Liver (tissue), 9 donors: ENCODE data around the gene BET1. TPM values are rescaled to one million over a fixed set of nuclear protein-coding genes. Genes with fewer than 3 reads are reported as not detected.

Experiments
- DNase-seq: peaks from one replicate; pipeline ENCODE4 v3.0.0-alpha.2; 2017; ENCODE audit warnings: low spot score
- H3K27ac ChIP-seq, 2 donors: one replicate each; pipeline ENCODE4 v1.7.0; 2013; ENCODE audit warnings: inconsistent platforms in 2 of 2, low read length in 2 of 2, control low read depth in 1 of 2, low read depth in 1 of 2, mild to moderate bottlenecking in 1 of 2
- H3K27me3 ChIP-seq, 4 donors: one replicate each; pipeline versions ENCODE4 v1.6.1 to v1.7.0; 2013; ENCODE audit warnings: low read length in 3 of 4, inconsistent platforms in 1 of 4, mild to moderate bottlenecking in 1 of 4, moderate library complexity in 1 of 4; ENCODE audit not compliant: control insufficient read depth in 4 of 4, insufficient read depth in 4 of 4
- H3K36me3 ChIP-seq, 4 donors: one replicate each; pipeline versions ENCODE4 v1.6.1 to v1.7.0; 2013; ENCODE audit warnings: low read length in 3 of 4, mild to moderate bottlenecking in 3 of 4, low read depth in 1 of 4, moderate library complexity in 1 of 4; ENCODE audit not compliant: control insufficient read depth in 4 of 4, insufficient read depth in 3 of 4
- H3K4me1 ChIP-seq, 4 donors: one replicate each; pipeline versions ENCODE4 v1.6.1 to v1.7.0; 2013; ENCODE audit warnings: low read length in 3 of 4, mild to moderate bottlenecking in 3 of 4, moderate library complexity in 1 of 4; ENCODE audit not compliant: control insufficient read depth in 4 of 4, insufficient read depth in 4 of 4
- H3K4me3 ChIP-seq, 3 donors: one replicate each; pipeline versions ENCODE4 v1.6.1 to v1.7.0; 2013; ENCODE audit warnings: low read length in 3 of 3, control low read depth in 1 of 3, low read depth in 1 of 3, mild to moderate bottlenecking in 1 of 3
- H3K9ac ChIP-seq, 2 donors: one replicate each; pipeline ENCODE4 v1.7.0; 2013; ENCODE audit warnings: low read length in 2 of 2, mild to moderate bottlenecking in 2 of 2, moderate library complexity in 2 of 2, control low read depth in 1 of 2, low read depth in 1 of 2
- H3K9me3 ChIP-seq, 4 donors: one replicate each; pipeline versions ENCODE4 v1.6.1 to v1.7.0; 2013; ENCODE audit warnings: low read length in 3 of 4; ENCODE audit not compliant: control insufficient read depth in 4 of 4
- ATF3 ChIP-seq: IDR thresholded peaks from 2 replicates; pipeline ENCODE4 v1.6.1; 2016; ENCODE audit warnings: antibody characterized with exemption
- CTCF ChIP-seq: fragments of 150-350 bp; IDR thresholded peaks from 2 replicates; pipeline ENCODE4 v1.5.1; 2017; ENCODE audit warnings: improper control_type of control experiment, low read depth, low read length; ENCODE audit not compliant: missing input control
- EGR1 ChIP-seq, 2 donors: IDR thresholded peaks; 2 replicates each; pipeline ENCODE4 v1.6.1; 2016 to 2018; ENCODE audit warnings: antibody characterized with exemption in 2 of 2, low read depth in 2 of 2
- FOXA1 ChIP-seq: IDR thresholded peaks from 2 replicates; pipeline ENCODE4 v1.6.1; 2016; ENCODE audit warnings: antibody characterized with exemption
- FOXA2 ChIP-seq: IDR thresholded peaks from 2 replicates; pipeline ENCODE4 v1.6.1; 2016; ENCODE audit warnings: antibody characterized with exemption
- GABPA ChIP-seq, 2 donors: IDR thresholded peaks in 1 of 2; conservative IDR thresholded peaks in 1 of 2; 2 replicates each; pipeline ENCODE4 v1.6.1; 2016; ENCODE audit warnings: antibody characterized with exemption in 2 of 2, mild to moderate bottlenecking in 1 of 2, moderate library complexity in 1 of 2
- HNF4A ChIP-seq, 2 donors: conservative IDR thresholded peaks; 2 replicates each; pipeline ENCODE4 v1.6.1; 2016; ENCODE audit warnings: antibody characterized with exemption in 2 of 2, mild to moderate bottlenecking in 2 of 2
- HNF4G ChIP-seq: IDR thresholded peaks from 2 replicates; pipeline ENCODE4 v1.6.1; 2016; ENCODE audit warnings: antibody characterized with exemption
- JUND ChIP-seq, 2 donors: IDR thresholded peaks; 2 replicates each; pipeline ENCODE4 v1.6.1; 2016; ENCODE audit warnings: antibody characterized with exemption in 2 of 2
- MAX ChIP-seq: IDR thresholded peaks from 2 replicates; pipeline ENCODE4 v1.6.1; 2016; ENCODE audit warnings: antibody characterized with exemption
- NR2F2 ChIP-seq: IDR thresholded peaks from 2 replicates; pipeline ENCODE4 v1.6.1; 2016; ENCODE audit warnings: antibody characterized with exemption
- RAD21 ChIP-seq, 2 donors: IDR thresholded peaks; 2 replicates each; pipeline ENCODE4 v1.6.1; 2016; ENCODE audit warnings: antibody characterized with exemption in 2 of 2, mild to moderate bottlenecking in 2 of 2
- REST ChIP-seq: IDR thresholded peaks from 2 replicates; pipeline ENCODE4 v1.6.1; 2016; ENCODE audit warnings: antibody characterized with exemption, mild to moderate bottlenecking
- RXRA ChIP-seq, 2 donors: IDR thresholded peaks; 2 replicates each; pipeline ENCODE4 v1.6.1; 2017 to 2018; ENCODE audit warnings: antibody characterized with exemption in 2 of 2, mild to moderate bottlenecking in 1 of 2
- SP1 ChIP-seq: IDR thresholded peaks from 2 replicates; pipeline ENCODE4 v1.6.1; 2018; ENCODE audit warnings: antibody characterized with exemption, mild to moderate bottlenecking
- TAF1 ChIP-seq: conservative IDR thresholded peaks from 2 replicates; pipeline ENCODE4 v1.6.1; 2016; ENCODE audit warnings: antibody characterized with exemption, mild to moderate bottlenecking
- YY1 ChIP-seq: IDR thresholded peaks from 2 replicates; pipeline ENCODE4 v1.6.1; 2016; ENCODE audit warnings: antibody characterized with exemption, mild to moderate bottlenecking
- ZBTB33 ChIP-seq: IDR thresholded peaks from 2 replicates; pipeline ENCODE4 v1.6.1; 2016; ENCODE audit warnings: antibody characterized with exemption
- WGBS: extraction: QIAGEN DNeasy Blood & Tissue Kit; methylation state at CpG from one replicate; pipeline ENCODE4 v1.1.7; 2013; 5-methylcytosine and 5-hydroxymethylcytosine counted together
- polyA plus RNA-seq, 2 donors: library from polyadenylated mRNA; stranded (reverse) in 1 of 2; unstranded in 1 of 2; fragments of 200-250 nt in 1 of 2; fragments of >200 nt in 1 of 2; fragmentation: Nextera tagmentation in 1 of 2; extraction: Ambion mirVana in 1 of 2; gene quantifications; one replicate each; pipeline versions ENCODE4 v1.2.1 to v1.2.3, GENCODE V29; 2013 to 2015
- total RNA-seq, 2 donors: library from RNA; depleted of rRNA; stranded (reverse); fragments of >200 nt; gene quantifications; one replicate each; pipeline ENCODE4 v1.2.3, GENCODE V29; 2014
- donor health status: healthy.
- donor health status: healthy.
- donor health status: healthy.
- donor health status: healthy.
- donor health status: healthy.

BET1 gene
- total and polyA plus RNA-seq, 4 donors, result 12.7 to 23.9 (median 16.2) TPM

- TF ChIP-seq MAX, result no peak
These were observed 39.3 kb downstream of the BET1 start (continued) for GRCh38 chr7:93964813-93965212.

GRCh38 chr7:93964262-93964661 is 39.9 kb downstream of the BET1 start:
- Histone ChIP-seq H3K9me3 (no peaks in the 10 kb centered on the region), H3K36me3 (no peaks in the 10 kb centered on the region), H3K4me3 (no peak overlapping the region), H3K27me3 (no peaks in the 10 kb centered on the region), H3K9ac (no peak overlapping the region), H3K4me1 (no peaks in the 10 kb centered on the region), H3K27ac (no peak overlapping the region)
- 93% methylated on average over 5 of the region's 5 CpGs for WGBS
- TF ChIP-seq JUND (IDR thresholded peaks at IDR 0.05) (no peak), CTCF (no peak), EGR1 (IDR thresholded peaks at IDR 0.05; ENCODE audit: low read depth in 2 of 2) (no peak), HNF4A (conservative IDR thresholded peaks at IDR 0.05) (no peak), HNF4G (no peak), SP1 (no peak), MAX (no peak), FOXA1 (no peak), YY1 (no peak), ZBTB33 (no peak), ATF3 (no peak), NR2F2 (no peak), FOXA2 (no peak), RAD21 (IDR thresholded peaks at IDR 0.05) (no peak), TAF1 (no peak), RXRA (IDR thresholded peaks at IDR 0.05) (no peak), GABPA (IDR thresholded peaks at IDR 0.05 in 1 of 2, conservative IDR thresholded peaks at IDR 0.05 in 1 of 2) (no peak), REST (no peak)
- DNase-seq, result no peak
